ENCODE measurements around the gene CCDC149. TPM values are rescaled to one million over a fixed set of nuclear protein-coding genes. Genes with fewer than 3 reads are reported as not detected.

Gene CCDC149
- total RNA-seq, 4 donors from 2014 or later: 3.4 to 10.0 (median 7.7) TPM

DNA sequence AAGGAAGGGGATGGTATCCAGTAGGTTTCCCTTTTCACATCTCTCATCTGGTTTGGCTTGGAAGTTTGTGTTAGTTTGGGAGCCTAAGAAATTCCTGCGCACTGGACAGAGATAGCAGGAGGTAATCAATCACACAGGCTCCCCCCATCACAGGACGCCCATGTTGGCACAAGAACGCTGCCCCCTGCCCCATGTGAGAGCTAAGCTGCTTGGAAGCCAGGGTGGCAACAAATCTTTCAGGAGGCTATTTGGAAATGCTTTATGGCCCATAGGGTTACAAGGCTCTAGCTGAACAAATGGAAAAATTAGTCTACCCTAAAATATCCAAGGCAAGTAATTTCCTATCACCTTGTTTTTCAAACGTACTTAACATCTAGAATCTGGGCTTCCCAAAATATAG lies 63.5 kb downstream of the CCDC149 start:
- in situ Hi-C loops (cut with MboI; ENCODE audit: low pct_ligation_motif_present in 1 of 4, low pct_unique_long_range_greater_than_20kb in 1 of 4, low sequenced_read_pairs in 3 of 4): no loop called here

DNA sequence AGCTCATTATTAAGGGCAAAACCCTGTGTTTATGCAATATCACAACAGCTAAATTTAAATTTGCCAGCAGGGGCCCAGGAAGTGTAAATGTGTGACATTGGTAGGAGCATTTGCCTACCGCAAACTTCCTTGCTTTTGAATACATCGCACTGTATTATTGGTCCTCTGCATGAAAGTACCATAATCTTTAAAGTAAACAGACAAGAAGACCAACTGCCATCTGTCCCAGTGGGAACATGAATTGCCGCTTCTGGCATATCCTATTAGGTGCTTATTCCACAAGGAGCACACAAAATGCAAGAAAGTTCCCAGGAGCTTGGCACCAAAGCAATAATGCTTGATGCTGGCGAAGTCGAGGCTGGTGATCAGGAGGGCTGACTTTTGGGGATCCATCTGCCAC lies 66.1 kb downstream of the CCDC149 start:
- in situ Hi-C loops (cut with MboI; ENCODE audit: low pct_ligation_motif_present in 1 of 4, low pct_unique_long_range_greater_than_20kb in 1 of 4, low sequenced_read_pairs in 3 of 4): no loop called here
- no peaks in the 10 kb centered on the region for H3K27me3 ChIP-seq
- no peaks in the 10 kb centered on the region for H3K36me3 ChIP-seq
- H3K9me3 ChIP-seq: no peaks in the 10 kb centered on the region
- DNase-seq: no peak
- 93 to 96% methylated on average over 3 to 5 of the region's 5 CpGs for WGBS, 2 donors (ENCODE audit: low coverage in 1 of 2)
- intact Hi-C loops (cut with DNase I; ENCODE audit: low total_unique reads): no loop called here
- peaks cover 0 to 19% (median 8%) of the 10 kb centered on the region in 4 donors for H3K4me1 ChIP-seq
- H3K27ac ChIP-seq: no peak overlapping the region
- no peak for TF ChIP-seq EP300 (IDR thresholded peaks at IDR 0.05; ENCODE audit: low read depth)
- no peak for TF ChIP-seq POLR2A (IDR thresholded peaks at IDR 0.05)
- TF ChIP-seq, protein P1, sequence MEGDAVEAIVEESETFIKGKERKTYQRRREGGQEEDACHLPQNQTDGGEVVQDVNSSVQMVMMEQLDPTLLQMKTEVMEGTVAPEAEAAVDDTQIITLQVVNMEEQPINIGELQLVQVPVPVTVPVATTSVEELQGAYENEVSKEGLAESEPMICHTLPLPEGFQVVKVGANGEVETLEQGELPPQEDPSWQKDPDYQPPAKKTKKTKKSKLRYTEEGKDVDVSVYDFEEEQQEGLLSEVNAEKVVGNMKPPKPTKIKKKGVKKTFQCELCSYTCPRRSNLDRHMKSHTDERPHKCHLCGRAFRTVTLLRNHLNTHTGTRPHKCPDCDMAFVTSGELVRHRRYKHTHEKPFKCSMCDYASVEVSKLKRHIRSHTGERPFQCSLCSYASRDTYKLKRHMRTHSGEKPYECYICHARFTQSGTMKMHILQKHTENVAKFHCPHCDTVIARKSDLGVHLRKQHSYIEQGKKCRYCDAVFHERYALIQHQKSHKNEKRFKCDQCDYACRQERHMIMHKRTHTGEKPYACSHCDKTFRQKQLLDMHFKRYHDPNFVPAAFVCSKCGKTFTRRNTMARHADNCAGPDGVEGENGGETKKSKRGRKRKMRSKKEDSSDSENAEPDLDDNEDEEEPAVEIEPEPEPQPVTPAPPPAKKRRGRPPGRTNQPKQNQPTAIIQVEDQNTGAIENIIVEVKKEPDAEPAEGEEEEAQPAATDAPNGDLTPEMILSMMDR (IDR thresholded peaks at IDR 0.05): no peak
- no peak for TF ChIP-seq POLR2AphosphoS5 (IDR thresholded peaks at IDR 0.05)
- H3K4me3 ChIP-seq: no peak overlapping the region

More for the DNA sequence above, 63.5 kb downstream of the CCDC149 start:
- intact Hi-C loops (cut with DNase I; ENCODE audit: low total_unique reads): no loop called here
- H3K27ac ChIP-seq: peak overlapping the region; percentile 28 to 62 (median 46)
- peaks cover 0 to 16% (median 4%) of the 10 kb centered on the region in 4 donors for H3K4me1 ChIP-seq
- no peak for DNase-seq
- WGBS, 2 donors (ENCODE audit: low coverage in 1 of 2): 30 to 86% methylated on average over 1 to 4 of the region's 4 CpGs
- no peak overlapping the region for H3K4me3 ChIP-seq
- no peaks in the 10 kb centered on the region for H3K36me3 ChIP-seq
- TF ChIP-seq POLR2AphosphoS5 (IDR thresholded peaks at IDR 0.05): no peak
- TF ChIP-seq EP300 (IDR thresholded peaks at IDR 0.05; ENCODE audit: low read depth): no peak
- TF ChIP-seq, protein P1 (IDR thresholded peaks at IDR 0.05): no peak
- TF ChIP-seq POLR2A (IDR thresholded peaks at IDR 0.05): no peak
- no peaks in the 10 kb centered on the region for H3K9me3 ChIP-seq
- no peaks in the 10 kb centered on the region for H3K27me3 ChIP-seq

DNA sequence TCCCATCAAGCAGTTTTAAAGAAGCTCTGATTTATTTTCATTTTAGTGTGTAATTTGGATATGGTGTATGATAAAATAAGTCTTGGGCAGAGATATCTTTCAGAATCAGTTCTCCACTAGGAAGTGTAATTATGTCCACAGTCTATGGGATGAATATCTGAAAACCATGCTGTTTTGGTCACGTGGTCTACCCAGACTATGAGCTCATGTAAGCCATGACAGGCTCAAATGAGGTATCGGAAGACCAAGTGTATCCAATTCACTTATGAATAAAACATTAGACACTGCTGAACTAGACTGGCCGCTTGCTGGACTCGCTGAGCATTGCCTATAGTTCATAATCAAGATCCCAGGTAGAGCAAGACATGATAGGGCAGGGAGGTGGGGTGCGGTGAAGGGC lies 66.9 kb downstream of the CCDC149 start:
- 89 to 92% methylated on average over 4 to 5 of the region's 5 CpGs for WGBS, 2 donors (ENCODE audit: low coverage in 1 of 2)
- in situ Hi-C loops (cut with MboI; ENCODE audit: low pct_ligation_motif_present in 1 of 4, low pct_unique_long_range_greater_than_20kb in 1 of 4, low sequenced_read_pairs in 3 of 4) (no loop called here), intact Hi-C loops (cut with DNase I; ENCODE audit: low total_unique reads) (no loop called here)
- H3K27ac ChIP-seq: no peak overlapping the region
- peaks cover 0 to 19% (median 3%) of the 10 kb centered on the region in 4 donors for H3K4me1 ChIP-seq
- no peaks in the 10 kb centered on the region for H3K36me3 ChIP-seq
- no peaks in the 10 kb centered on the region for H3K9me3 ChIP-seq
- TF ChIP-seq, protein P1 (IDR thresholded peaks at IDR 0.05): no peak
- TF ChIP-seq POLR2A (IDR thresholded peaks at IDR 0.05): no peak
- TF ChIP-seq POLR2AphosphoS5 (IDR thresholded peaks at IDR 0.05): no peak
- TF ChIP-seq EP300 (IDR thresholded peaks at IDR 0.05; ENCODE audit: low read depth): no peak
- no peak overlapping the region for H3K4me3 ChIP-seq
- DNase-seq: no peak
- H3K27me3 ChIP-seq: no peaks in the 10 kb centered on the region

DNA sequence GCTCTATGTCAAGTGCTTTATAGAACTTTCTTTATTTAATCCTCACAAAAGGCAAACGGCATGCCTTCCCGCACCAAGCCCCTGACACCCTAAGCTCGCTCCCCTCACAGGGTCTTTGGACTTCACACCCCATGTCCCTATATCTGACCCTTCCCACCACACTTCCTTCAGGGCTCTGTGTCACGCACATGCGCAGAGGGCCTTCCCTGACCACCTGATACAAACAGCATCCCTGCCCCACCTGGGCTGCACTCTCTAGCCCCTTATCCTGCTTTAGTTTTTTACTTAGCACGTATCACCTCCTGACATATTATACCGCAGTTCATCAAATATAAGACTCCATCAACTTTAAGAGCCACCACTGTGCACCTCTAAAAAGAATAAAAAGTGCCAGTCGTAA lies 67.7 kb downstream of the CCDC149 start:
- TF ChIP-seq POLR2A (IDR thresholded peaks at IDR 0.05): no peak
- WGBS, 2 donors (ENCODE audit: low coverage in 1 of 2): 92 to 93% methylated on average over 5 to 8 of the region's 8 CpGs
- Histone ChIP-seq H3K4me1 (peaks cover 0 to 18% (median 0%) of the 10 kb centered on the region in 4 donors), H3K4me3 (no peak overlapping the region), H3K36me3 (no peaks in the 10 kb centered on the region), H3K9me3 (no peaks in the 10 kb centered on the region), H3K27ac (no peak overlapping the region), H3K27me3 (no peaks in the 10 kb centered on the region)
- in situ Hi-C loops (cut with MboI; ENCODE audit: low pct_ligation_motif_present in 1 of 4, low pct_unique_long_range_greater_than_20kb in 1 of 4, low sequenced_read_pairs in 3 of 4) (no loop called here), intact Hi-C loops (cut with DNase I; ENCODE audit: low total_unique reads) (no loop called here)
- no peak for DNase-seq

DNA sequence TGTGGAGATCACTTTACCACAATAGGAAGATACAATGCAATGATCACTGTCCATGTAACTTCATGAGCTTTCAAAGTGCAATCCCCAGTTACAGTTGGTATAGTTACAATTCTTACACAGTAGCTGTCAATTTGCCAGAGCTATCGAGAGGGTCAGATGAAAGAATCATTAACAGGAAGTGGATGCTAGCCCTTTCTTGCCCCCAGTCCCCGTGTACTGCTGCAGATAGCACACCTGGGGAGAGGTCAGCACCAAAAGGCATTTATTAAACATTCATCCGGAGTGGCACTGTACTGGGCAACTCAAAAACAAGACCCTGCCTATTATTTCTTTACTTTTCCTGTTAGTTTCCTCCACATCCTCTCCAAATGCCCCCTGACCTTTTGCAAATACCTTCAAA lies 69.7 kb downstream of the CCDC149 start:
- Histone ChIP-seq H3K9me3 (no peaks in the 10 kb centered on the region), H3K27ac (no peak overlapping the region), H3K4me1 (peaks cover 0 to 18% (median 0%) of the 10 kb centered on the region in 4 donors), H3K27me3 (no peaks in the 10 kb centered on the region), H3K36me3 (no peaks in the 10 kb centered on the region), H3K4me3 (no peak overlapping the region)
- intact Hi-C loops (cut with DNase I; ENCODE audit: low total_unique reads): no loop called here
- 56 to 64% methylated on average over 2 to 3 of the region's 3 CpGs for WGBS, 2 donors (ENCODE audit: low coverage in 1 of 2)
- in situ Hi-C loops (cut with MboI; ENCODE audit: low pct_ligation_motif_present in 1 of 4, low pct_unique_long_range_greater_than_20kb in 1 of 4, low sequenced_read_pairs in 3 of 4): no loop called here
- TF ChIP-seq POLR2AphosphoS5 (IDR thresholded peaks at IDR 0.05) (no peak), EP300 (IDR thresholded peaks at IDR 0.05; ENCODE audit: low read depth) (no peak)
- TF ChIP-seq, protein P1 (IDR thresholded peaks at IDR 0.05): no peak
- DNase-seq: no peak

All from transverse colon (tissue), 4 donors.